K562 (cell line): ENCODE results near the gene HEMGN. TPM values are rescaled to one million over a fixed set of nuclear protein-coding genes. Genes with fewer than 3 reads are reported as not detected.

Source experiments
- ARID4B ChIP-seq: sonication (generic); formaldehyde crosslinking; IDR thresholded peaks from 2 replicates; pipeline ENCODE4 v1.8.0; 2022; ENCODE audit warnings: mild to moderate bottlenecking, missing genetic modification reagents
- C11orf30 ChIP-seq: fragments of 450-650 bp; IDR thresholded peaks from 2 replicates; pipeline ENCODE4 v1.6.1; 2016; ENCODE audit warnings: low read depth, mild to moderate bottlenecking
- JUN ChIP-seq, 2 experiments: sonication (generic) in 1 of 2; formaldehyde crosslinking in 1 of 2; IDR thresholded peaks; 2 replicates each; pipeline versions ENCODE4 v1.6.1 to v1.8.0; 2012 to 2022; ENCODE audit warnings: borderline replicate concordance in 2 of 2, mild to moderate bottlenecking in 2 of 2, improper control_type of control experiment in 1 of 2, low read depth in 1 of 2, low read length in 1 of 2, missing genetic modification reagents in 1 of 2
- NCOA4 ChIP-seq: fragments of 450-650 bp; IDR thresholded peaks from 2 replicates; pipeline ENCODE4 v1.6.1; 2018; ENCODE audit warnings: mild to moderate bottlenecking; ENCODE audit not compliant: partially characterized antibody
- THRB ChIP-seq: fragments of 450-650 bp; formaldehyde crosslinking; conservative IDR thresholded peaks from 2 replicates; pipeline ENCODE4 v1.4.0; 2022; ENCODE audit warnings: mild to moderate bottlenecking, missing genetic modification characterization
- ZFP30 ChIP-seq: fragments of 250-450 bp; sonication (Bioruptor Pico); IDR thresholded peaks from 2 replicates; pipeline ENCODE4 v1.8.0; 2022; ENCODE audit warnings: moderate library complexity, mild to moderate bottlenecking, inconsistent platforms, borderline replicate concordance
- ZMIZ1 ChIP-seq, 2 experiments: fragments of 150-350 bp in 1 of 2; IDR thresholded peaks; 2 replicates each; pipeline ENCODE4 v1.6.1; 2012 to 2016; ENCODE audit warnings: low read depth in 2 of 2, low read length in 2 of 2, mild to moderate bottlenecking in 1 of 2, moderate library complexity in 1 of 2
- ZNF277 ChIP-seq: fragments of 250-450 bp; sonication (Bioruptor Pico); IDR thresholded peaks from 2 replicates; pipeline ENCODE4 v1.8.0; 2022; ENCODE audit warnings: inconsistent platforms, mild to moderate bottlenecking, moderate library complexity, borderline replicate concordance
- ZNF398 ChIP-seq: fragments of 250-450 bp; sonication (Bioruptor Pico); IDR thresholded peaks from 2 replicates; pipeline ENCODE4 v1.8.0; 2021; ENCODE audit warnings: moderate library complexity, mild to moderate bottlenecking, inconsistent platforms
- ZNF449 ChIP-seq: fragments of 250-450 bp; sonication (Bioruptor Pico); IDR thresholded peaks from 2 replicates; pipeline ENCODE4 v1.8.0; 2022; ENCODE audit warnings: moderate library complexity, mild to moderate bottlenecking, inconsistent platforms
- ZNF668 ChIP-seq: fragments of 250-450 bp; sonication (Bioruptor Pico); IDR thresholded peaks from 2 replicates; pipeline ENCODE4 v1.8.0; 2022; ENCODE audit warnings: mild to moderate bottlenecking, inconsistent platforms
- polyA plus RNA-seq, 8 experiments: library from polyadenylated mRNA; depleted of rRNA in 4 of 8; stranded (reverse) in 5 of 8; unstranded in 3 of 8; fragments of >200 nt; fragmentation: Nextera tagmentation in 2 of 8; fragmentation: Illumina TruSeq in 1 of 8; extraction: Ambion mirVana in 2 of 8; extraction: Trizol in 1 of 8; gene quantifications; 2 replicates each; pipeline versions ENCODE4 v1.2.1 to v1.2.3, GENCODE V29; 2011 to 2014; ENCODE audit warnings: inconsistent platforms in 1 of 8, missing spikeins in 1 of 8
- total RNA-seq, 7 experiments: library from RNA; depleted of rRNA in 6 of 7; stranded (reverse); fragments of >200 nt in 6 of 7; fragmentation: Illumina TruSeq in 2 of 7; extraction: Trizol in 2 of 7; gene quantifications; 2 replicates each; pipeline versions ENCODE4 v1.2.1 to v1.2.3, GENCODE V29; 2011 to 2021; ENCODE audit warnings: low replicate concordance in 1 of 7

HEMGN gene
- total and polyA plus RNA-seq, 9 of the 15 experiments (the other 6 are each of a cell fraction or from before 2014, with no cell fraction given): 56.3 to 258 (median 137) TPM

- TF ChIP-seq ARID4B (CRISPR knock-in tag): no peak
- no peak; the same call in 1 of the 2 replicates for TF ChIP-seq JUN (IDR thresholded peaks at IDR 0.05; ENCODE audit: borderline replicate concordance, low read depth, low read length)
- TF ChIP-seq JUN (CRISPR knock-in tag; IDR thresholded peaks at IDR 0.05; ENCODE audit: borderline replicate concordance): no peak
- TF ChIP-seq ZMIZ1 (IDR thresholded peaks at IDR 0.05; ENCODE audit: low read depth in 2 of 2, low read length in 2 of 2): no peak
- no peak for TF ChIP-seq THRB (CRISPR knock-in tag)
- no peak for TF ChIP-seq ZFP30 (CRISPR knock-in tag)
- TF ChIP-seq C11orf30: no peak
- TF ChIP-seq ZNF398 (CRISPR knock-in tag): no peak
- TF ChIP-seq ZNF449 (CRISPR knock-in tag): no peak
- no peak for TF ChIP-seq NCOA4
- no peak for TF ChIP-seq ZNF668
- TF ChIP-seq ZNF277 (CRISPR knock-in tag): no peak
Measured at GRCh38 chr9:97923529-97924108, 14.4 kb downstream of the HEMGN start (continued).
